NAMALWA (cell line): ENCODE data around the gene STX18.
A peak's percentile ranks its signal among the peaks of the same experiment; 100 is the strongest.
"Not testable (repeated sequence)": the region's sequence is repeated elsewhere in the genome, so short reads cannot be mapped to it uniquely, and the experiment has no call there.

Experiments used
- DNase-seq: peaks from one replicate; pipeline ENCODE4 v3.0.0-alpha.2; 2015; ENCODE audit warnings: low spot score

Gene STX18

GRCh38 chr4:4554234-4554633 lies 12.4 kb upstream of the STX18 start:
- DNase-seq, result no peak

DNA sequence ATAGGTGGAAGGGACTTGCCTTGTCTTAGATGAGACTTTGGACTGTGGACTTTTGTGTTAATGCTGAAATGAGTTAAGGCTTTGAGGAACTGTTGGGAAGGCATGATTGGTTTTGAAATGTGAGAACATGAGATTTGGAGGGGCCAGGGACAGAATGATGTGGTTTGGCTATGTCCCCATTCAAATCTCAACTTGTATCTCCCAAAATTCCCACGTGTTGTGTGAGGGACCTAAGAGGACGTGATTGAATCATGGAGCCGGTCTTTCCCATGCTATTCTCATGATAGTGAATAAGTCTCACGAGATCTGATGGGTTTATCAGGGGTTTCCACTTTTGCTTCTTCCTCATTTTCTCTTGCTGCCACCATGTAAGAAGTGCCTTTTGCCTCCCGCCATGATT lies 10.2 kb upstream of the STX18 start:
- not testable (repeated sequence) for DNase-seq

DNA sequence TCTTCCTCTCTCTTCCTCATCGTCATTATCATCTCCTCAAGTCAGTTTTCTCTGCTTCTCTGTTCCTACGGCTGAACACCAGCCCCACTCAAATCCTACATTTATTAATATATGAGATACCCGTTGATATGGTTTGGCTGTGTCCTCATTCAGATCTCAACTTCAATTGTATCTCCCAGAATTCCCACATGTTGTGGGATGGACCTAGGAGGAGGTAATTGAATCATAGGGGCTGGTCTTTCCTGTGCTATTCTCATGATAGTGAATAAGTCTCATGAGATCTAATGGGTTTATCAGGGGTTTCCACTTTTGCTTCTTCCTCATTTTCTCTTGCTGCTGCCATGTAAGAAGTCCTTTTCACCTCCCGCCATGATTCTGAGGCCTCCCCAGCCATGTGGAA lies 8.3 kb upstream of the STX18 start:
- not testable (repeated sequence) for DNase-seq

DNA sequence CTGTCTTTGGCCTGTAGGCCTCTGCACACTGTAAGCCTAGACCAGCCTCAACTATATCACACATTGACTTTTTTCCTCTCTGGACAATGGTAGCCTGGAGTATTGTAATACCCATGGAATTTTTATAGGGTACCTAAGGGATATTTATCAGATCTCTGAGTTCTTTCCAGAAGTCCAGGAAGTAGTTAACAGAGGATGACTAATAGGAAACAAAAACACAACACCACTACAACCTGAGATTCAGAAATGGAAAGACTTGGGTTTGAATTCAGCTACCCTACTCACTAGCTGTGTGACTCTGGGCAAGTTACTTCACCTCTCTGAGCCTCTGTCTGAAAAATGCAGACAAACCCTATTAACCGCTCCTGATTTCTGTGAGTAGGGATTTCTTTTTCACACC lies 7.7 kb upstream of the STX18 start:
- no peak for DNase-seq

GRCh38 chr4:4542774-4543485 lies 1.1 kb upstream of the STX18 start:
- DNase-seq, result no peak

GRCh38 chr4:4541040-4541631 lies 712 bp downstream of the STX18 start:
- DNase-seq, result peak; percentile 54

- DNase-seq, result no peak
Measured at GRCh38 chr4:4539481-4539880, 2.4 kb downstream of the STX18 start.

GRCh38 chr4:4535590-4535989 lies 6.3 kb downstream of the STX18 start:
- no peak for DNase-seq

- no peak for DNase-seq
Measured at GRCh38 chr4:4534515-4535145, 7.2 kb downstream of the STX18 start.

DNA sequence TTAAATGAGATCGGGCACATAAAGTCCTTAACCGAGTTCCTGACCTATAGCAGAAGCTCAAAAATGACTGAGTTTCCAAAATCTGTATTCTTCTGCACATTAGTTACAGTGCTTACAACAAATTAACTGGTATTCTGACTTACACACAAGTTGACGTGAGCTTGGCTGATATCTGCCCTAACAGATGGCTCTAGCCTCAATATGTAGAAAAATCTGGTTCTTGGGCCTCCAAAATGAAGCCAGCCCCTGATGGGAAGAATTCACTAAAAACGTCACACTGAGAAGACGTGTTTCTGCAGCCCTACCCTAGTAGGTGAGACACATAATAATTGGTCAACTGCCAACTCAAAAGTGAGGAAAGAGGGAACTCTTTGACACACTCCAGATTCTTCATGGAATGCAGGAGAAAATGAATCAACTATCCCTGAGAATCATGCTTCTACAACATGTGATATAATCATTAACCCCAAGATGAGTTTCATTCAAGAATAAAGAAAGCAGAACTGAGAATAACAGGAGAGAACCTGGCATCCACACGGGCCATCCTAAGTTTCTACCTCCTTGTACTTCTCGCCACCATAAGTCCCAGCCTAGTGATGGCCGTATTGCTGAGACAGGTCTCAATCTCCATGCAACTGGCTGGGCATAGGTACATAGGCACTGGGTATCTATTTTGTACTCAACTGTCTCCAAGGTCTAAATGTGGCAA lies 8.2 kb downstream of the STX18 start:
- no peak for DNase-seq

DNA sequence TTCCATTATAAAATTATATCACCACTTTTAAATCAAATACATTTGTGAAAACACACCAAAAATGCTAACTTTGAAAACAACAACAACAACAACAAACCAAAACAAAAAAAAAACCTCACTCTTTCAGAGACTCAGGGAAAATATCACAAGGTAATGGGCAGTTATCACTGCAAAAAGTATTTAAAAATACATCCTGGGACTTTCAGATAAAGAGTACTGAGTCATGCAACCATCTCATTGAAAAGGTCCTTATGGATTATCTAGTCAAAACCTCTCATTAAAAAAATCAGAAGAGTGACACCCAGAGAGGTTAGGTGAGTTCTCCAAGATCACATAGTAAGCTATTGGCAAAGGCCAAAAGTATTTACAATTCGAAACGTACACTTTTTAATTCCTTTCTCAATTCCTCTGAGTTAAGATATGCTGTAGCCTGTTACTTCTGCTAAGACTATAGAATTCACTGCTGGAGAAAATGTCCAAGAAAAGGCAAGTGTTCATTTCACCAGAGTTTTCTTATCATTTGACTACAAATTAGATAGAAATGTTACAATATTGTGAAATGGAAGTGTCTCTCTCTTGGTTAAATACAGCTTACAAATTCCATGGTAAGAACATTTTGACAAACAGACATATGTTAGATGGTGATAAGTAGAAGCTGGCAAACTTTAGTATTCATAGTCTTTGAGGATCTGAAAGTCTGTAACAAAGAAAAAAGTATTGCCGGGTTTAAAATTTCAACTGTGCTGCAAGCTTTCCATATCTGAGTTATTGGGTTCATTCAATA lies 9.3 kb downstream of the STX18 start:
- no peak for DNase-seq

GRCh38 chr4:4529392-4529791 lies 12.5 kb downstream of the STX18 start:
- no peak for DNase-seq

- DNase-seq, result no peak
Measured at GRCh38 chr4:4526401-4526800, 15.4 kb downstream of the STX18 start.

GRCh38 chr4:4524364-4524763 lies 17.5 kb downstream of the STX18 start:
- peak; percentile 71 for DNase-seq

DNA sequence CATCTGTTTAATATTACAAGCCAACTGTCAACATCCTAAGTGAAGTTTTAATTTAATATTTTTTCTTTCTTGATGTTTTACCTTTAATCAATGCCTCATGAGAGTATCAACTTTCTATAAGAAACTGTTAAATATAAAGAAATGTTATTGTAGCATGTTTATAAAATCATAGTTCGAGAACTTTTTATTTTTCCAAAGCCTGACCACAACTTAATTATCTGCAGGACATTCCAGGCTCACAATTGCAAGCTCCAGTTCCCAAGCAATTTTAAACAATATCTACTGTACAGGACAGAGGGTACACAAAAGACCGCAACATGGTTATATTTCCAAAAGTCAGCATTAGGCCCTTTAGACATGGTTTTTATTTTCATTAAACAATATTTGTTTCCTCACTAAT lies 20.1 kb downstream of the STX18 start:
- DNase-seq, result no peak

GRCh38 chr4:4521136-4521535 lies 20.7 kb downstream of the STX18 start:
- DNase-seq, result no peak

GRCh38 chr4:4519297-4519894 lies 22.5 kb downstream of the STX18 start:
- no peak for DNase-seq

DNA sequence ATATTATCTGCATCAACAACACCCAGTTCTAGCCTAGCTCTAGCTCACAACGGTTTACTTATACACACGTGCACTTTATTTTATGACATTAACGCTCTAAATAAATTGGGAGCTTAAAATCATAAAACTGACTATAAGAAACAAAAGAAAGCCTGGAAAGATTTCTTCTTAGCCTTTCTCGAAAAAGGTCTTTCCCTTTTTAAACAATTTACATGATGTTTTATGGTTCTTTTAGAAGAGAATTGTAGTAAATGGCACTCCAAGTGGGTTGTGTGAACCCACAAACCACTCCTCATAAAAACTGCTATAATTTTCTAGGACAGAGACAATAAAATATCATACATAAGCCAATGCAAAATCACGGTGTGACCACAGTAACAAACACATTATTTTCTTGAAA lies 23.1 kb downstream of the STX18 start:
- no peak for DNase-seq

DNA sequence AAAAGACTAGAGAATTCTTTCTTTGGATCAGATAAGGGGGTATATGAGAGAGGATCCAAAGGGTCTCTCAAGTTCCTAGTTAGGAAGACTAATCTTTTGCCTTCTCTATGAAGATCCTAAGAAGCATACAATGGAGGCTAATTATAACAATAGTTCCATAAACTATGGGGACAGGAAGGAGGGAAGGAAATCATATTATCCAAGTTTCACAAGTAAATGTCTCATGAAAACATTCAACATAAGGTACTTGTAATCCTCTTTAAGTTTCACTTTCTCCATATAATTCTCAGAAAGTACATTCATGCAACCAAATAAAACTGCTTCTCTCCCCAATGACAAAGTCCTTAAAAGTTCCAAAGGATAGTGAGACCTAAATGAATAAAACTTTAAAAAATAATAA lies 27.1 kb downstream of the STX18 start:
- no peak for DNase-seq

GRCh38 chr4:4512282-4512681 lies 29.6 kb downstream of the STX18 start:
- no peak for DNase-seq

DNA sequence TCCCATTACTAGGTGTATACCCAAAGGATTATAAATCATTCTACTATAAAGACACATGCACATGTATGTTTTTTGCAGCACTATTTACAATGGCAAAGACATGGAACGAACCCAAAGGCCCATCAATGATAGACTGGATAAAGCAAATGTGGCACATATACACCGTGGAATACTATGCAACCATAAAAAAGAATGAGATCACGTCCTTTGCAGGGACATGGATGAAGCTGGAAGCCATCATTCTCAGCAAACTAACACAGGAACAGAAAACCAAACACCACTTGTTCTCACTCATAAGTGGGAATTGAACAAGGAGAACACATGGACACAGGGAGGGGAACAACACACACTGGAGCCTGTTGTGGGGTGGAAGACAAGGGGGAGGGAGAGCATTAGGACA lies 31.2 kb downstream of the STX18 start:
- DNase-seq, result not testable (repeated sequence)

DNA sequence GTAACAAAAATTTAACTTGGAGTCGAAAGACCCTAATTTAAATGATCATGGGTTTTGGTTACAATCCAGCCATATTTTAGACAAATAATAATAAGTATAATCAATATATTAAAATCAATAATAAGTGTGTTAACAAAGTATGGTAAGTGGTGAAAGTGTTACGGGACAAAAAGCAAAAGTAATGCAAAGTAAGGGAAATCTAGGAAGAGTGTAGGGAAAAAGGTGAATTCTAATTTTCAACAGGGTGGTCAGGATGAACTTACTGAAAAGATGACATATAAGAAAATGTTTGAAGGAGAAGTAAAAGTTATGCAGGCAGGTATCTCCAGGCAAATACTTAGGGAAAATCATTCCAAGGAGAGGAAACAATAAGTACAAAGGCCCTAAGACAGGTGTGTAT lies 32.3 kb downstream of the STX18 start:
- no peak for DNase-seq
